ENCODE results near the gene MTAP. TPM values are rescaled to one million over a fixed set of nuclear protein-coding genes. Genes with fewer than 3 reads are reported as not detected.
A peak's percentile ranks its signal among the peaks of the same experiment; 100 is the strongest.

MTAP gene
- total RNA-seq, 1 experiment from 2014 or later: 84.3 TPM

- 0 out of 2 replicates have a peak, but pooled peaks have one; percentile 11 for TF ChIP-seq NFYB (CRISPR knock-in tag; conservative IDR thresholded peaks at IDR 0.05; ENCODE audit: low read depth)
- TF ChIP-seq NFE2L1 (CRISPR knock-in tag; IDR thresholded peaks at IDR 0.05): 0 out of 2 replicates have a peak, but pooled peaks have one; percentile 55
- TF ChIP-seq, protein P1, sequence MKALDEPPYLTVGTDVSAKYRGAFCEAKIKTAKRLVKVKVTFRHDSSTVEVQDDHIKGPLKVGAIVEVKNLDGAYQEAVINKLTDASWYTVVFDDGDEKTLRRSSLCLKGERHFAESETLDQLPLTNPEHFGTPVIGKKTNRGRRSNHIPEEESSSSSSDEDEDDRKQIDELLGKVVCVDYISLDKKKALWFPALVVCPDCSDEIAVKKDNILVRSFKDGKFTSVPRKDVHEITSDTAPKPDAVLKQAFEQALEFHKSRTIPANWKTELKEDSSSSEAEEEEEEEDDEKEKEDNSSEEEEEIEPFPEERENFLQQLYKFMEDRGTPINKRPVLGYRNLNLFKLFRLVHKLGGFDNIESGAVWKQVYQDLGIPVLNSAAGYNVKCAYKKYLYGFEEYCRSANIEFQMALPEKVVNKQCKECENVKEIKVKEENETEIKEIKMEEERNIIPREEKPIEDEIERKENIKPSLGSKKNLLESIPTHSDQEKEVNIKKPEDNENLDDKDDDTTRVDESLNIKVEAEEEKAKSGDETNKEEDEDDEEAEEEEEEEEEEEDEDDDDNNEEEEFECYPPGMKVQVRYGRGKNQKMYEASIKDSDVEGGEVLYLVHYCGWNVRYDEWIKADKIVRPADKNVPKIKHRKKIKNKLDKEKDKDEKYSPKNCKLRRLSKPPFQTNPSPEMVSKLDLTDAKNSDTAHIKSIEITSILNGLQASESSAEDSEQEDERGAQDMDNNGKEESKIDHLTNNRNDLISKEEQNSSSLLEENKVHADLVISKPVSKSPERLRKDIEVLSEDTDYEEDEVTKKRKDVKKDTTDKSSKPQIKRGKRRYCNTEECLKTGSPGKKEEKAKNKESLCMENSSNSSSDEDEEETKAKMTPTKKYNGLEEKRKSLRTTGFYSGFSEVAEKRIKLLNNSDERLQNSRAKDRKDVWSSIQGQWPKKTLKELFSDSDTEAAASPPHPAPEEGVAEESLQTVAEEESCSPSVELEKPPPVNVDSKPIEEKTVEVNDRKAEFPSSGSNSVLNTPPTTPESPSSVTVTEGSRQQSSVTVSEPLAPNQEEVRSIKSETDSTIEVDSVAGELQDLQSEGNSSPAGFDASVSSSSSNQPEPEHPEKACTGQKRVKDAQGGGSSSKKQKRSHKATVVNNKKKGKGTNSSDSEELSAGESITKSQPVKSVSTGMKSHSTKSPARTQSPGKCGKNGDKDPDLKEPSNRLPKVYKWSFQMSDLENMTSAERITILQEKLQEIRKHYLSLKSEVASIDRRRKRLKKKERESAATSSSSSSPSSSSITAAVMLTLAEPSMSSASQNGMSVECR (CRISPR knock-in tag; IDR thresholded peaks at IDR 0.05; ENCODE audit: borderline replicate concordance): peak; percentile 66; the same call in 1 of the 2 replicates
- TF ChIP-seq, protein P2, sequence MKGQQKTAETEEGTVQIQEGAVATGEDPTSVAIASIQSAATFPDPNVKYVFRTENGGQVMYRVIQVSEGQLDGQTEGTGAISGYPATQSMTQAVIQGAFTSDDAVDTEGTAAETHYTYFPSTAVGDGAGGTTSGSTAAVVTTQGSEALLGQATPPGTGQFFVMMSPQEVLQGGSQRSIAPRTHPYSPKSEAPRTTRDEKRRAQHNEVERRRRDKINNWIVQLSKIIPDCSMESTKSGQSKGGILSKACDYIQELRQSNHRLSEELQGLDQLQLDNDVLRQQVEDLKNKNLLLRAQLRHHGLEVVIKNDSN (CRISPR knock-in tag; IDR thresholded peaks at IDR 0.05): peak; percentile 33; the same call in 1 of the 2 replicates
- TF ChIP-seq TEAD1 (CRISPR knock-in tag; IDR thresholded peaks at IDR 0.05): peak; percentile 45; the same call in 1 of the 2 replicates
- TF ChIP-seq AFF4 (CRISPR knock-in tag; IDR thresholded peaks at IDR 0.05; ENCODE audit: borderline replicate concordance): no peak
- peak; percentile 77 for TF ChIP-seq ETV6 (CRISPR knock-in tag; IDR thresholded peaks at IDR 0.05)
- peak; percentile 50; the same call in 1 of the 2 replicates for TF ChIP-seq ZNF219 (CRISPR knock-in tag; IDR thresholded peaks at IDR 0.05; ENCODE audit: borderline replicate concordance)
Observed at GRCh38 chr9:21974722-21975409, 172.4 kb downstream of the MTAP start (continued).

DNA sequence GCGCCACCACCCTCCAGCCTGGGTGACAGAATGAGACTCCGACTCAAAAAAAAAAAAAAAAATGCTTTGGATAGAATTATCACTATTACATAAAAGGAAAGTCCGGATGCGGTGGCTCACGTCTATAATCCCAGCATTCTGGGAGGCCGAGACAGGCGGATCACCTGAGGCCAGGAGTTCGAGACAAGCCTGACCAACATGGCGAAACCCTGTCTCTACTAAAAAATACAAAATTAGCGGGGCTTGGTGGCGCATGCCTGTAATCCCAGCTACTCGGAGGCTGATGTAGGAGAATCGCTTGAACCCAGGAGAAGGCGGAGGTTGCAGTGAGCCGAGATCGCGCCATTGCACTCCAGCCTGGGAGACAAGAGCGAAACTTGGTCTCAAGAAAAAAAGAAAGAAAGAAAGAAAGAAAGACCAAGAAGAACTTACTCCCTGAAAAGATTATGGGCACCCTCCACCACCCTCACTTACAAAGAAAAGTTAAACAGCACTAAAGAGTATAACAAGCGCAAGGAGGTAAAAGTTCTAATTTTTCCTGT is 174.0 kb downstream of the MTAP start:
- DNase-seq (ENCODE audit: low spot score): no peak

More for the DNA sequence above, 174.0 kb downstream of the MTAP start:
- peaks cover 14% of the 10 kb centered on the region for H3K4me1 Mint-ChIP-seq
- H3K36me3 Mint-ChIP-seq: no peaks in the 10 kb centered on the region
- H3K27ac Mint-ChIP-seq: no peak overlapping the region
- no peaks in the 10 kb centered on the region for H3K9me3 Mint-ChIP-seq
- ATAC-seq: no peak
- H3K27me3 Mint-ChIP-seq (ENCODE audit: low read depth): peaks cover 98% of the 10 kb centered on the region
- TF ChIP-seq HMGXB4 (CRISPR knock-in tag; IDR thresholded peaks at IDR 0.05) (no peak), ZNF219 (CRISPR knock-in tag; IDR thresholded peaks at IDR 0.05; ENCODE audit: borderline replicate concordance) (no peak), ZNF317 (CRISPR knock-in tag; IDR thresholded peaks at IDR 0.05; ENCODE audit: borderline replicate concordance, low read depth) (no peak), IRF2 (CRISPR knock-in tag; IDR thresholded peaks at IDR 0.05; ENCODE audit: borderline replicate concordance, low read depth) (no peak), ZNF396 (CRISPR knock-in tag; IDR thresholded peaks at IDR 0.05; ENCODE audit: borderline replicate concordance) (no peak)
- TF ChIP-seq, protein P3, sequence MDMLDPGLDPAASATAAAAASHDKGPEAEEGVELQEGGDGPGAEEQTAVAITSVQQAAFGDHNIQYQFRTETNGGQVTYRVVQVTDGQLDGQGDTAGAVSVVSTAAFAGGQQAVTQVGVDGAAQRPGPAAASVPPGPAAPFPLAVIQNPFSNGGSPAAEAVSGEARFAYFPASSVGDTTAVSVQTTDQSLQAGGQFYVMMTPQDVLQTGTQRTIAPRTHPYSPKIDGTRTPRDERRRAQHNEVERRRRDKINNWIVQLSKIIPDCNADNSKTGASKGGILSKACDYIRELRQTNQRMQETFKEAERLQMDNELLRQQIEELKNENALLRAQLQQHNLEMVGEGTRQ (CRISPR knock-in tag; IDR thresholded peaks at IDR 0.05): no peak
- TF ChIP-seq, protein P4, sequence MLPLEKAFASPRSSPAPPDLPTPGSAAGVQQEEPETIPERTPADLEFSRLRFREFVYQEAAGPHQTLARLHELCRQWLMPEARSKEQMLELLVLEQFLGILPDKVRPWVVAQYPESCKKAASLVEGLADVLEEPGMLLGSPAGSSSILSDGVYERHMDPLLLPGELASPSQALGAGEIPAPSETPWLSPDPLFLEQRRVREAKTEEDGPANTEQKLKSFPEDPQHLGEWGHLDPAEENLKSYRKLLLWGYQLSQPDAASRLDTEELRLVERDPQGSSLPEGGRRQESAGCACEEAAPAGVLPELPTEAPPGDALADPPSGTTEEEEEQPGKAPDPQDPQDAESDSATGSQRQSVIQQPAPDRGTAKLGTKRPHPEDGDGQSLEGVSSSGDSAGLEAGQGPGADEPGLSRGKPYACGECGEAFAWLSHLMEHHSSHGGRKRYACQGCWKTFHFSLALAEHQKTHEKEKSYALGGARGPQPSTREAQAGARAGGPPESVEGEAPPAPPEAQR (CRISPR knock-in tag; IDR thresholded peaks at IDR 0.05): no peak
- no peak overlapping the region for H3K4me3 Mint-ChIP-seq
- ChIA-PET CTCF (interaction anchor here (1.8 kb wide), 1 partner anchor 32 kb away, joined by 4 read pairs; the partner anchor contains the start of gene CDKN2B), POLR2A (no interaction called here)
